Neural progenitor cell (in vitro differentiated cells): ENCODE data around the gene GPR158. TPM values are rescaled to one million over a fixed set of nuclear protein-coding genes. Genes with fewer than 3 reads are reported as not detected.
A peak's percentile ranks its signal among the peaks of the same experiment; 100 is the strongest.

ENCODE experiments used
- DNase-seq: peaks from one replicate; pipeline ENCODE4 v3.0.0-alpha.2; 2016; ENCODE audit warnings: low spot score
- H2AFZ ChIP-seq: fragments of 200-600 bp; sonication (generic); replicated peaks from 2 replicates; pipeline ENCODE4 v1.6.1; 2016; ENCODE audit warnings: antibody characterized with exemption
- H3F3A ChIP-seq: fragments of 200-600 bp; sonication (generic); 2 replicates; pipeline ENCODE4 v1.6.1; 2016; ENCODE audit warnings: antibody characterized with exemption, low read depth
- H3K27ac ChIP-seq: fragments of 200-600 bp; sonication (generic); 2 replicates; pipeline ENCODE4 v1.5.1; 2016; ENCODE audit warnings: mild to moderate bottlenecking
- H3K27me3 ChIP-seq: fragments of 200-600 bp; sonication (generic); 2 replicates; pipeline ENCODE4 v1.6.1; 2016; ENCODE audit warnings: mild to moderate bottlenecking, moderate library complexity
- H3K36me3 ChIP-seq: fragments of 200-600 bp; sonication (generic); 2 replicates; pipeline ENCODE4 v1.5.1; 2016
- H3K4me1 ChIP-seq: fragments of 200-600 bp; sonication (generic); 2 replicates; pipeline ENCODE4 v1.6.1; 2016; ENCODE audit warnings: mixed run types
- H3K4me2 ChIP-seq: fragments of 200-600 bp; sonication (generic); 2 replicates; pipeline ENCODE4 v1.6.1; 2016
- H3K4me3 ChIP-seq: fragments of 200-600 bp; sonication (generic); 2 replicates; pipeline ENCODE4 v1.5.1; 2016
- H3K79me2 ChIP-seq: fragments of 200-600 bp; sonication (generic); 2 replicates; pipeline ENCODE4 v1.6.1; 2016; ENCODE audit warnings: low read depth
- H3K9ac ChIP-seq: fragments of 200-600 bp; sonication (generic); 2 replicates; pipeline ENCODE4 v1.6.1; 2016
- H3K9me3 ChIP-seq: fragments of 200-600 bp; sonication (generic); 2 replicates; pipeline ENCODE4 v1.5.1; 2016; ENCODE audit warnings: low read depth
- H4K20me1 ChIP-seq: fragments of 200-600 bp; sonication (generic); 2 replicates; pipeline ENCODE4 v1.6.1; 2016; ENCODE audit warnings: low read depth
- H3K27ac Mint-ChIP-seq: 3 replicates; pipeline ENCODE4 v1.8.0; 2021; ENCODE audit warnings: mixed read lengths
- H3K27me3 Mint-ChIP-seq: 2 replicates; pipeline ENCODE4 v1.8.0; 2022; ENCODE audit warnings: low read depth, mild to moderate bottlenecking, inconsistent platforms, moderate library complexity, mixed read lengths; ENCODE audit not compliant: insufficient read depth
- H3K36me3 Mint-ChIP-seq: 3 replicates; pipeline ENCODE4 v1.8.0; 2021; ENCODE audit warnings: mixed read lengths
- H3K4me1 Mint-ChIP-seq: 3 replicates; pipeline ENCODE4 v1.8.0; 2021; ENCODE audit warnings: mixed read lengths
- H3K4me3 Mint-ChIP-seq: 3 replicates; pipeline ENCODE4 v1.8.0; 2021; ENCODE audit warnings: mild to moderate bottlenecking, moderate library complexity, mixed read lengths
- H3K9me3 Mint-ChIP-seq: 3 replicates; pipeline ENCODE4 v1.8.0; 2020; ENCODE audit warnings: mixed read lengths
- CTCF ChIP-seq: fragments of 200-600 bp; sonication (generic); IDR thresholded peaks from 2 replicates; pipeline ENCODE4 v1.5.1; 2017; ENCODE audit warnings: antibody characterized with exemption, mild to moderate bottlenecking
- EZH2 ChIP-seq: fragments of 200-600 bp; sonication (generic); IDR thresholded peaks from 2 replicates; pipeline ENCODE4 v1.6.1; 2017; ENCODE audit warnings: antibody characterized with exemption, mild to moderate bottlenecking, moderate library complexity
- EZH2phosphoT487 ChIP-seq: fragments of 200-600 bp; sonication (generic); IDR thresholded peaks from 2 replicates; pipeline ENCODE4 v1.6.1; 2017; ENCODE audit warnings: antibody characterized with exemption
- total RNA-seq: library from RNA; depleted of rRNA; stranded (reverse); fragments of >200 nt; gene quantifications from 2 replicates; pipeline ENCODE4 v1.2.3, GENCODE V29; 2015; ENCODE audit warnings: low replicate concordance

Gene GPR158
- total RNA-seq, 1 donor from 2014 or later: 0.39 TPM

- H3K9me3 Mint-ChIP-seq: no peaks in the 10 kb centered on the region
- Histone ChIP-seq H3K4me3 (no peak overlapping the region), H3K9me3 (no peaks in the 10 kb centered on the region), H3K27ac (no peak overlapping the region), H4K20me1 (peaks cover 19% of the 10 kb centered on the region), H3K79me2 (no peaks in the 10 kb centered on the region), H3K4me1 (peaks cover 6% of the 10 kb centered on the region), H3K36me3 (no peaks in the 10 kb centered on the region), H3F3A (peaks cover 12% of the 10 kb centered on the region), H2AFZ (no peak overlapping the region), H3K27me3 (peaks cover 42% of the 10 kb centered on the region), H3K4me2 (no peak overlapping the region), H3K9ac (no peak overlapping the region)
- DNase-seq: no peak
- peaks cover 10% of the 10 kb centered on the region for H3K27me3 Mint-ChIP-seq
- H3K4me1 Mint-ChIP-seq: peaks cover under 1% of the 10 kb centered on the region
- TF ChIP-seq EZH2 (no peak), EZH2phosphoT487 (no peak), CTCF (no peak)
- H3K27ac Mint-ChIP-seq: no peak overlapping the region
- no peak overlapping the region for H3K4me3 Mint-ChIP-seq
- no peaks in the 10 kb centered on the region for H3K36me3 Mint-ChIP-seq
Observed at GRCh38 chr10:25170627-25171026, 4.2 kb upstream of the GPR158 start.

DNA sequence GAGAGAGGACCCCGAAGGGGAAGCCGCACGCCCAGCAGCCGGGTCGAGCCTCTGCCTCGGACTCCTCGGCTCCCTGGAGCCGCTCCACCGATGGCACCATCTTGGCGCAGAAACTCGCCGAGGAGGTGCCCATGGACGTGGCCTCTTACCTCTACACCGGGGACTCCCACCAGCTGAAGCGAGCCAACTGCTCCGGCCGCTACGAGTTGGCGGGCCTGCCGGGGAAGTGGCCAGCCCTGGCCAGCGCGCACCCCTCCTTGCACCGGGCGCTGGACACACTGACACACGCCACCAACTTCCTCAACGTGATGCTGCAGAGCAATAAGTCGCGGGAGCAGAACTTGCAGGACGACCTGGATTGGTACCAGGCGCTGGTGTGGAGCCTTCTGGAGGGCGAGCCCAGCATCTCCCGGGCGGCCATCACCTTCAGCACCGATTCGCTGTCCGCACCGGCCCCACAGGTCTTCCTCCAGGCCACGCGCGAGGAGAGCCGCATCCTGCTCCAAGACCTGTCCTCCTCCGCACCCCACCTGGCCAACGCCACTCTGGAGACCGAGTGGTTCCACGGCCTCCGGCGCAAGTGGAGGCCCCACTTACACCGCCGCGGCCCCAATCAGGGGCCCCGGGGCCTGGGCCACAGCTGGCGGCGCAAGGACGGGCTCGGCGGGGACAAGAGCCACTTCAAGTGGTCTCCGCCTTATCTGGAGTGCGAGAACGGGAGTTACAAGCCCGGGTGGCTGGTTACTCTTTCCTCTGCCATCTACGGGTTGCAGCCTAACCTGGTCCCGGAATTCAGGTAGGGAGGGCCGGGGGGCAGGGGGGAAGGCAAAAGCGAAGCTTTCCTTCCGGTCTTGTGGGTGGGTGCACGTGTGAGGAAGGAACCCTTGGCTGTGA lies 973 bp downstream of the GPR158 start:
- Mint-ChIP-seq H3K27ac (no peak overlapping the region), H3K36me3 (no peaks in the 10 kb centered on the region), H3K4me1 (peaks cover 11% of the 10 kb centered on the region), H3K27me3 (peaks cover 28% of the 10 kb centered on the region), H3K4me3 (peak overlapping the region; percentile 89), H3K9me3 (no peaks in the 10 kb centered on the region)
- no peaks in the 10 kb centered on the region for H3K36me3 ChIP-seq
- peaks cover 14% of the 10 kb centered on the region for H3K4me1 ChIP-seq
- H3K9ac ChIP-seq: no peak overlapping the region
- peaks cover 81% of the 10 kb centered on the region for H3K27me3 ChIP-seq
- peak overlapping the region; percentile 87 for H3K4me2 ChIP-seq
- peaks cover 29% of the 10 kb centered on the region for H4K20me1 ChIP-seq
- no peaks in the 10 kb centered on the region for H3K9me3 ChIP-seq
- H3K79me2 ChIP-seq: no peaks in the 10 kb centered on the region
- DNase-seq: peak; percentile 75
- TF ChIP-seq EZH2 (peak; percentile 66), CTCF (no peak), EZH2phosphoT487 (peak; percentile 45)
- peak overlapping the region; percentile 59 for H3K4me3 ChIP-seq
- H2AFZ ChIP-seq: no peak overlapping the region
- no peak overlapping the region for H3K27ac ChIP-seq
- peaks cover 12% of the 10 kb centered on the region for H3F3A ChIP-seq

DNA sequence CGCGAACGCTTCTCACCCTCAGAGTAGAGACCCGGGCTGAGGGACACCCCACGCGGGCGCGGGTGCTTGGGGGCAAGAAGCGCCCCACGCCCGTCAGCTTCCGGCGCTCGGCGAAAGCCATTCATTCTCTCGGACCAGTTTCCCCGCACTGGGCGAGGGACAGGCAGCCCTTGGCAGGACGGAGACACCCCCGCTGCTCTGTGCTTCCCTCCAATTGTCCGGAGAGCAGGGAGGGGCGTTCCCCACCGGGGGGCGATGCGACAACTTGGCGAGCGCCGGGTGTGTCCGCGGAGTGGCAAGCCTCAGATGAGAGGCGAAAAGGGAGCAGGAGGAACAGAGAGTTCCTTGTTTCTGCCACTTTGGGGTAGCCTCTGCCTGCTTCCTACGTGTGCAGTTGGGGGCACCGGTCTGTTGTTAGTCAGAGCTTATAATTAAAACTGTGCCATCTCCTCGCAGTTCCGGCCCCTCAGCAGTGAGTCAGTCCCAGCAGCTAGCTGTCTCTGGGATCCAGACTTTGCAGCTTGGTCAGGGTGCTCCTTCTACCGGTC lies 1.7 kb downstream of the GPR158 start:
- Histone ChIP-seq H4K20me1 (peaks cover 29% of the 10 kb centered on the region), H3K9me3 (no peaks in the 10 kb centered on the region), H3K36me3 (no peaks in the 10 kb centered on the region), H3K4me3 (peak overlapping the region; percentile 59), H3K4me2 (peak overlapping the region; percentile 87), H3K79me2 (no peaks in the 10 kb centered on the region), H3K27ac (no peak overlapping the region), H3K27me3 (peaks cover 75% of the 10 kb centered on the region), H3K4me1 (peaks cover 14% of the 10 kb centered on the region), H2AFZ (no peak overlapping the region), H3K9ac (no peak overlapping the region), H3F3A (peaks cover 12% of the 10 kb centered on the region)
- no peak overlapping the region for H3K27ac Mint-ChIP-seq
- H3K36me3 Mint-ChIP-seq: no peaks in the 10 kb centered on the region
- H3K4me3 Mint-ChIP-seq: peak overlapping the region; percentile 89
- DNase-seq: peak; percentile 60
- TF ChIP-seq EZH2 (peak; percentile 60), CTCF (peak; percentile 6), EZH2phosphoT487 (no peak)
- peaks cover 11% of the 10 kb centered on the region for H3K4me1 Mint-ChIP-seq
- H3K9me3 Mint-ChIP-seq: no peaks in the 10 kb centered on the region
- peaks cover 28% of the 10 kb centered on the region for H3K27me3 Mint-ChIP-seq
